GM19238 (cell line): ENCODE results near the gene CCDC85C.
A peak's percentile ranks its signal among the peaks of the same experiment; 100 is the strongest.

ENCODE experiments used
- DNase-seq: peaks from one replicate; pipeline ENCODE4 v3.0.0; 2011; ENCODE audit warnings: low spot score; ENCODE audit not compliant: insufficient read length

The CCDC85C gene

GRCh38 chr14:99630202-99630601, 26.2 kb upstream of the CCDC85C start:
- DNase-seq, result no peak

GRCh38 chr14:99628887-99629618, 25.0 kb upstream of the CCDC85C start:
- DNase-seq, result peak; percentile 75

- no peak for DNase-seq
Measured at GRCh38 chr14:99627510-99628381, 23.7 kb upstream of the CCDC85C start.

GRCh38 chr14:99627100-99627499, 23.1 kb upstream of the CCDC85C start:
- no peak for DNase-seq

- no peak for DNase-seq
Measured at GRCh38 chr14:99626041-99626648, 22.1 kb upstream of the CCDC85C start.

GRCh38 chr14:99625476-99625875, 21.5 kb upstream of the CCDC85C start:
- no peak for DNase-seq

GRCh38 chr14:99624971-99625370, 21.0 kb upstream of the CCDC85C start:
- no peak for DNase-seq

- DNase-seq, result no peak
Measured at GRCh38 chr14:99624024-99624423, 20.0 kb upstream of the CCDC85C start.

- no peak for DNase-seq
Measured at GRCh38 chr14:99621948-99622347, 17.9 kb upstream of the CCDC85C start.

GRCh38 chr14:99619835-99620834, 16.1 kb upstream of the CCDC85C start:
- DNase-seq, result no peak

GRCh38 chr14:99616832-99617800, 13.1 kb upstream of the CCDC85C start:
- no peak for DNase-seq

- no peak for DNase-seq
Measured at GRCh38 chr14:99615497-99616157, 11.6 kb upstream of the CCDC85C start.

- DNase-seq, result no peak
Measured at GRCh38 chr14:99612738-99613330, 8.8 kb upstream of the CCDC85C start.

GRCh38 chr14:99612071-99612737, 8.2 kb upstream of the CCDC85C start:
- no peak for DNase-seq

GRCh38 chr14:99611646-99612045, 7.6 kb upstream of the CCDC85C start:
- no peak for DNase-seq

GRCh38 chr14:99609245-99610170, 5.5 kb upstream of the CCDC85C start:
- DNase-seq, result no peak

GRCh38 chr14:99608591-99608990, 4.6 kb upstream of the CCDC85C start:
- DNase-seq, result no peak
